Activated naive CD4-positive, alpha-beta T cell treated with anti-CD3 and anti-CD28 coated beads, Interleukin-2, amount 50 U/mL, for 72 hours (primary cell): ENCODE measurements around the gene SCFD2. TPM values are rescaled to one million over a fixed set of nuclear protein-coding genes. Genes with fewer than 3 reads are reported as not detected.

Source experiments
- ATAC-seq, 2 donors: fragments of 150-1000 bp; cut with Tn5 transposase; 2 replicates each; pipeline ENCODE4 v1.10.0; 2021; ENCODE audit warnings: mild to moderate bottlenecking in 2 of 2, moderate library complexity in 2 of 2
- DNase-seq, 2 donors: peaks; one replicate each; pipeline ENCODE4 v3.0.0; 2021 to 2022; ENCODE audit warnings: low spot score in 2 of 2
- H3K27ac Mint-ChIP-seq, 2 donors: one replicate each; pipeline ENCODE4 v1.8.0; 2022; ENCODE audit warnings: mild to moderate bottlenecking in 2 of 2, mixed read lengths in 2 of 2
- H3K36me3 Mint-ChIP-seq, 2 donors: one replicate each; pipeline ENCODE4 v1.8.0; 2022; ENCODE audit warnings: mixed read lengths in 2 of 2
- H3K9me3 Mint-ChIP-seq, 2 donors: one replicate each; pipeline ENCODE4 v1.8.0; 2022; ENCODE audit warnings: mixed read lengths in 2 of 2
- total RNA-seq, 2 donors: library from RNA; stranded (reverse); gene quantifications; one replicate each; pipeline ENCODE4 v1.2.3, GENCODE V29; 2022

The SCFD2 gene
- total RNA-seq, 2 donors from 2014 or later: 15.6 to 29.1 TPM

- H3K36me3 Mint-ChIP-seq: peaks cover 5 to 14% of the 10 kb centered on the region in 2 donors
- no peak overlapping the region for H3K27ac Mint-ChIP-seq
- peaks cover 3 to 6% of the 10 kb centered on the region in 2 donors for H3K9me3 Mint-ChIP-seq
- DNase-seq (no peak), ATAC-seq (no peak)
Observed at GRCh38 chr4:53123171-53123570, 242.7 kb downstream of the SCFD2 start.

- no peak for DNase-seq
- peaks cover 5 to 17% of the 10 kb centered on the region in 2 donors for H3K36me3 Mint-ChIP-seq
- H3K27ac Mint-ChIP-seq: no peak overlapping the region
- peak in 1 of 2 donors; percentile 86 for ATAC-seq
- H3K9me3 Mint-ChIP-seq: peaks cover 3 to 6% of the 10 kb centered on the region in 2 donors
Observed at GRCh38 chr4:53122280-53123116, 243.4 kb downstream of the SCFD2 start.

GRCh38 chr4:53121264-53121865 is 244.5 kb downstream of the SCFD2 start:
- ATAC-seq (no peak), DNase-seq (no peak)
- H3K36me3 Mint-ChIP-seq: peaks cover 11 to 27% of the 10 kb centered on the region in 2 donors
- H3K9me3 Mint-ChIP-seq: peaks cover 3 to 10% of the 10 kb centered on the region in 2 donors
- H3K27ac Mint-ChIP-seq: no peak overlapping the region

GRCh38 chr4:53120778-53121177 is 245.1 kb downstream of the SCFD2 start:
- Mint-ChIP-seq H3K36me3 (peaks cover 11 to 28% of the 10 kb centered on the region in 2 donors), H3K27ac (no peak overlapping the region), H3K9me3 (peaks cover 0 to 7% of the 10 kb centered on the region in 2 donors)
- DNase-seq: no peak
- no peak for ATAC-seq

- Mint-ChIP-seq H3K9me3 (peaks cover 0 to 11% of the 10 kb centered on the region in 2 donors), H3K36me3 (peaks cover 12 to 34% of the 10 kb centered on the region in 2 donors), H3K27ac (no peak overlapping the region)
- DNase-seq (no peak), ATAC-seq (no peak)
Observed at GRCh38 chr4:53119680-53120079, 246.2 kb downstream of the SCFD2 start.

GRCh38 chr4:53118676-53119075 is 247.2 kb downstream of the SCFD2 start:
- H3K9me3 Mint-ChIP-seq: peaks cover 0 to 14% of the 10 kb centered on the region in 2 donors
- DNase-seq: no peak
- no peak overlapping the region for H3K27ac Mint-ChIP-seq
- no peak for ATAC-seq
- H3K36me3 Mint-ChIP-seq: peaks cover 19 to 41% of the 10 kb centered on the region in 2 donors

GRCh38 chr4:53116954-53117353 is 248.9 kb downstream of the SCFD2 start:
- peaks cover 28 to 54% of the 10 kb centered on the region in 2 donors for H3K36me3 Mint-ChIP-seq
- peaks cover 10 to 23% of the 10 kb centered on the region in 2 donors for H3K9me3 Mint-ChIP-seq
- ATAC-seq: no peak
- no peak overlapping the region for H3K27ac Mint-ChIP-seq
- DNase-seq: no peak

GRCh38 chr4:53113431-53114225 is 252.2 kb downstream of the SCFD2 start:
- peak; percentile 98 to 100 for ATAC-seq
- peaks cover 51 to 82% of the 10 kb centered on the region in 2 donors for H3K36me3 Mint-ChIP-seq
- H3K9me3 Mint-ChIP-seq: peaks cover 13 to 39% of the 10 kb centered on the region in 2 donors
- peak overlapping the region; percentile 77 to 93 for H3K27ac Mint-ChIP-seq
- no peak for DNase-seq

- Mint-ChIP-seq H3K36me3 (peaks cover 46 to 76% of the 10 kb centered on the region in 2 donors), H3K27ac (no peak overlapping the region), H3K9me3 (peaks cover 15 to 33% of the 10 kb centered on the region in 2 donors)
- DNase-seq: no peak
- no peak for ATAC-seq
Observed at GRCh38 chr4:53105313-53105712, 260.5 kb downstream of the SCFD2 start.

GRCh38 chr4:53103481-53103880 is 262.4 kb downstream of the SCFD2 start:
- Mint-ChIP-seq H3K36me3 (peaks cover 46 to 68% of the 10 kb centered on the region in 2 donors), H3K27ac (no peak overlapping the region), H3K9me3 (peaks cover 20 to 30% of the 10 kb centered on the region in 2 donors)
- DNase-seq: no peak
- no peak for ATAC-seq

GRCh38 chr4:53101191-53101581 is 264.7 kb downstream of the SCFD2 start:
- ATAC-seq: peak; percentile 51 to 95
- H3K27ac Mint-ChIP-seq: peak overlapping the region; percentile 46 to 92
- DNase-seq: no peak
- peaks cover 40 to 56% of the 10 kb centered on the region in 2 donors for H3K36me3 Mint-ChIP-seq
- peaks cover 12 to 17% of the 10 kb centered on the region in 2 donors for H3K9me3 Mint-ChIP-seq

GRCh38 chr4:53100501-53101190 is 265.2 kb downstream of the SCFD2 start:
- H3K27ac Mint-ChIP-seq: peak overlapping the region; percentile 46 to 81
- peaks cover 39 to 52% of the 10 kb centered on the region in 2 donors for H3K36me3 Mint-ChIP-seq
- H3K9me3 Mint-ChIP-seq: peaks cover 12 to 17% of the 10 kb centered on the region in 2 donors
- ATAC-seq: no peak
- DNase-seq: no peak

GRCh38 chr4:53098681-53099121 is 267.2 kb downstream of the SCFD2 start:
- ATAC-seq: peak in 1 of 2 donors; percentile 35
- peaks cover 39% of the 10 kb centered on the region in 2 donors for H3K36me3 Mint-ChIP-seq

GRCh38 chr4:53094040-53094439 is 271.8 kb downstream of the SCFD2 start:
- ATAC-seq (no peak), DNase-seq (no peak)
- Mint-ChIP-seq H3K9me3 (peaks cover 16 to 22% of the 10 kb centered on the region in 2 donors), H3K27ac (no peak overlapping the region), H3K36me3 (peaks cover 17 to 19% of the 10 kb centered on the region in 2 donors)

More at GRCh38 chr4:53098681-53099121, 267.2 kb downstream of the SCFD2 start:
- no peak overlapping the region for H3K27ac Mint-ChIP-seq
- DNase-seq: no peak
- peaks cover 20 to 26% of the 10 kb centered on the region in 2 donors for H3K9me3 Mint-ChIP-seq

GRCh38 chr4:53089936-53090729 is 275.7 kb downstream of the SCFD2 start:
- DNase-seq (no peak), ATAC-seq (no peak)
- peaks cover 21 to 33% of the 10 kb centered on the region in 2 donors for H3K9me3 Mint-ChIP-seq
- H3K27ac Mint-ChIP-seq: no peak overlapping the region
- H3K36me3 Mint-ChIP-seq: peaks cover 16 to 24% of the 10 kb centered on the region in 2 donors
